Measurements from ENCODE around the gene TACO1.

TACO1 gene

GRCh38 chr17:63634816-63635215 lies 34.1 kb downstream of the TACO1 start:
- DNase-seq (ENCODE audit: insufficient read length, low spot score), result no peak
- FAIRE-seq, result no peak

GRCh38 chr17:63635290-63635689 lies 34.6 kb downstream of the TACO1 start:
- FAIRE-seq, result no peak
- DNase-seq (ENCODE audit: insufficient read length, low spot score), result no peak

GRCh38 chr17:63635787-63636186 lies 35.1 kb downstream of the TACO1 start:
- FAIRE-seq, result no peak
- no peak for DNase-seq (ENCODE audit: insufficient read length, low spot score)

- no peak for DNase-seq (ENCODE audit: insufficient read length, low spot score)
- no peak for FAIRE-seq
Observed at GRCh38 chr17:63639125-63639524, 38.4 kb downstream of the TACO1 start.

GRCh38 chr17:63640038-63640437 lies 39.3 kb downstream of the TACO1 start:
- DNase-seq (ENCODE audit: insufficient read length, low spot score), result no peak
- FAIRE-seq, result no peak

GRCh38 chr17:63641692-63642448 lies 41.2 kb downstream of the TACO1 start:
- FAIRE-seq (no peak), DNase-seq (ENCODE audit: insufficient read length, low spot score) (no peak)

GRCh38 chr17:63644846-63645245 lies 44.2 kb downstream of the TACO1 start:
- FAIRE-seq (no peak), DNase-seq (ENCODE audit: insufficient read length, low spot score) (no peak)

- DNase-seq (ENCODE audit: insufficient read length, low spot score), result no peak
- peak; percentile 65 for FAIRE-seq
Observed at GRCh38 chr17:63645775-63646487, 45.2 kb downstream of the TACO1 start.

- DNase-seq (ENCODE audit: insufficient read length, low spot score) (peak; percentile 48), FAIRE-seq (peak; percentile 70)
Observed at GRCh38 chr17:63646488-63646806, 45.8 kb downstream of the TACO1 start.

GRCh38 chr17:63647065-63647725 lies 46.5 kb downstream of the TACO1 start:
- FAIRE-seq (no peak), DNase-seq (ENCODE audit: insufficient read length, low spot score) (no peak)

- DNase-seq (ENCODE audit: insufficient read length, low spot score) (no peak), FAIRE-seq (no peak)
Observed at GRCh38 chr17:63647936-63648335, 47.2 kb downstream of the TACO1 start.

GRCh38 chr17:63649813-63650212 lies 49.1 kb downstream of the TACO1 start:
- FAIRE-seq, result no peak
- DNase-seq (ENCODE audit: insufficient read length, low spot score), result no peak

GRCh38 chr17:63652106-63652505 lies 51.4 kb downstream of the TACO1 start:
- FAIRE-seq (no peak), DNase-seq (ENCODE audit: insufficient read length, low spot score) (no peak)

GRCh38 chr17:63653050-63653449 lies 52.4 kb downstream of the TACO1 start:
- FAIRE-seq (no peak), DNase-seq (ENCODE audit: insufficient read length, low spot score) (no peak)

- no peak for FAIRE-seq
- no peak for DNase-seq (ENCODE audit: insufficient read length, low spot score)
Observed at GRCh38 chr17:63657786-63658185, 57.1 kb downstream of the TACO1 start.
